HG03378 (cell line): ENCODE results near the gene SLC5A11.
"Not testable (repeated sequence)": the region's sequence is repeated elsewhere in the genome, so short reads cannot be mapped to it uniquely, and the experiment has no call there.

Source experiments
- ATAC-seq: cut with Tn5 transposase; IDR thresholded peaks from one replicate; pipeline ENCODE4 v1.9.1; 2021; ENCODE audit warnings: mild to moderate bottlenecking, moderate library complexity; ENCODE audit not compliant: unreplicated experiment

Gene SLC5A11

DNA sequence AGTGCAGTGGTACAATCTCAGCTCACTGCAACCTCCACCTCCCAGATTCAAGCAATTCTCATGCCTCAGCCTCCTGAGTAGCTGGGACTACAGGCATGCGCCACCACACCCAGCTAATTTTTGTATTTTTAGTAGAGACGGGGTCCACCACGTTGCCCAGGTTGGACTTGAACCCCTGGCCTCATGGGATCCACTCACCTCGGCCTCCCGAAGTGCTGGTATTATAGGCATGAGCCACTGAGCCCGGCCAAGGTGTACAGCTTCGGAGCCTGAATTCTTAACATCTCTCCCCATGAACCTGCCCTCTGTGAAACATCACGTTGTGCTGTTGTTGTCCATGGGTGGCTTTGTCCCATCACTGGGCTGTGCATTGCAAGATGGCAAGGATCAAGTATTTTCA is 11.1 kb downstream of the SLC5A11 start:
- ATAC-seq = not testable (repeated sequence)

DNA sequence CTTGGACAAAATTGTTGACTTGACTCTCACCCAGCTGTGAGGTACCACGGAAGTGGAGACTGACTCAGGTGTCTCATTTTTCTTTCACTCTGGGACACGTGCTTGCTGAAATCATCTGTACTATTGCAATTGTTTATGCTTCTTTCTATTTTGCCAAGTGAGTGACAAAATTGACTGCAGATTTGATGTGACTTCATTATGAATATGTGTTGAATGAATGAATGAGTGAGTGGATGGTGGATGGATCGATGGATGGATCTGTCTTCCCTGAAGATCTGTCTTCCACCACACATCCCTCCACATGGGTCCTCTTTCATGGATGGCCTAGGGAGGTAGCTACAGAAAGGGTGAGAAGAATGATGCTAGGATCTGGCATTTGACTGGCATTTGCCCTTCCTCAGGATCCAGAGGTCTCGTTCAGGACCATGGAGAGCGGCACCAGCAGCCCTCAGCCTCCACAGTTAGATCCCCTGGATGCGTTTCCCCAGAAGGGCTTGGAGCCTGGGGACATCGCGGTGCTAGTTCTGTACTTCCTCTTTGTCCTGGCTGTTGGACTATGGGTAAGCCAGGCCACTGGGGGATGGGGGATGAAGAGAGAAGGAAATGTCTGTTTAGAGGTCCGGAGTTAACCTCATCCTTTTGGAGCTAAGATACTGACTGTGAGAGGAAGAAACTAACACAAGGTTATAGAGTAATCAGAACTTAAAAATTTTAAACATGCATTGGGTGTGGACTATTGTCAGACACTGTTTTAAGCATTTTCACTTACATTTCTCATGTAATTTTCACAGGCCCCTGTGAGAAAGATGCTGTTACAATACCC is 12.7 kb downstream of the SLC5A11 start:
- ATAC-seq = no peak

DNA sequence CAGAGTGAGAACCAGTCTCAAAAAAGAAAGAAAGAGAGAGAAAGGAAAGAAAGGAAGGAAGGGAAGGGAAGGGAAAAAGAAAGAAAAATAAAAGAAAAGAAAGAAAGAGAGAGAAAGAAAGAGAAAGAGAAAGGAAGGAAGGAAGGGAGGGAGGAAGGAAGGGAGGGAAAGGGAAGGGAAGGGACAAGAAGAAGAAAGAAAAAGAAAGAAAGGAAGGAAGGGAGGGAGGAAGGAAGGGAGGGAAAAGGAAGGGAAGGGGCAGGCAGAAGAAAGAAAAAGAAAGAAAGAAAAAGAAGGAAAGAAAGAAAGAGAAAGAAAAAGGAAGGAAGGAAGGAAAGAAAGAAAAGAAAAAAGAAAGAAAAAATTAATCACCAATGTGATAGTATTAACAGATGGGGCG is 15.7 kb downstream of the SLC5A11 start:
- ATAC-seq = no peak

DNA sequence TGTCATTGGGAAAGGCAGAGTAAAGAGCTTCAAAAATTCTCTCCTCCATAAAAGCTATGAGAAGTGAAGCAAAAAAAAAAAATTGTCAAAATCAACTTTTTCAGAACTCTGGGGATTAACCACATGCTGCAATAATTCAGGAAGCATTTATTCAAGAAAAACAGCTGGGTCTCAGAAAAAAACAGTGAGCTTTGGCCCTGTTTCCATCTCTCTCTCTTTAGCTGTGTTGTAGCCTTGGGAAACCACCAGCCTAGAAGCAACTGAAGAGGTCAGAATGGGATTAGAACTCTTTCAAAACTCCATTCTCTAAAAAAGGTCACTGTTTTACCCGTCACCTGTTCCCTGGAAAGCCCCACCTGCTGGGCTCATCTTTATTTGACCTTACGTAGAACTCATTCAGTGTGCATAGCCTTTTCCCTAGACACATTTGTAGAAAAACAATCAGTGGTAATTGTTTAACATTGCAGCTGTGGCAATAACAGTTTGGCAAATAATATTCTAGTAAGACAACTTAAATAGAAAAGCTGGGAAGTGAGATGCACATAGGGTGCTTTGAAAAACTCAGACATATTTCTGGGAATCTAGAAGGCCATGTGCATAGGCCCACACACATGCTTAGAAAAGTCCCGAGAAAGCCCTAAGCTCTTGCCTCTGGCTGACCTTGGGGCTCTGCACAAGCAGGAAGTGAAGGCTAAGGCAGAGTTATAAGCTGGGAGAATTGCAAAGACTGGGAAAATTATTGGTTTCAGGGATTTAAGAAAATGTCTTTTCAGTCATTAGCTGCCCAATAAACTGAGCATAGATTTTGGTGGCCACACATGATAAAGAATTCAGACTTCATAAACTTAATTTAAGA is 18.0 kb downstream of the SLC5A11 start:
- ATAC-seq = no peak

DNA sequence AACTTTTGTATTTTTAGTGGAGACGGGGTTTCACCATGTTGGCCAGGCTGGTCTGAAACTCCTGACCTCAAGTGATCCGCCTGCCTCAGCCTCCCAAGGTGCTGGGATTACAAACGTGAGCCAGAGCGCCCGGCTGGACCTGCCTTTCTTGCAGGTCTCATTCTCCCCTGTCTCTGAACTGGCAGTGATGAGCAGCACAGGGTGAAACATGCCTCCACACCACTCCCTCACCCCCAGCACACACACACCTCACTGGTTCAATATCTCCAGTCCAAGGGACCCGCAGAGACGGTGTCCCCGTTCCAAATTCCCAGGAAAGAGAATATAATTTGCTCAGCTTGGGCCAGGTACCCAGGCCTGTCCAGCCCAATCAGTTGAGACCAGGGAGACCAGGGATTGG is 23.3 kb downstream of the SLC5A11 start:
- ATAC-seq = no peak

DNA sequence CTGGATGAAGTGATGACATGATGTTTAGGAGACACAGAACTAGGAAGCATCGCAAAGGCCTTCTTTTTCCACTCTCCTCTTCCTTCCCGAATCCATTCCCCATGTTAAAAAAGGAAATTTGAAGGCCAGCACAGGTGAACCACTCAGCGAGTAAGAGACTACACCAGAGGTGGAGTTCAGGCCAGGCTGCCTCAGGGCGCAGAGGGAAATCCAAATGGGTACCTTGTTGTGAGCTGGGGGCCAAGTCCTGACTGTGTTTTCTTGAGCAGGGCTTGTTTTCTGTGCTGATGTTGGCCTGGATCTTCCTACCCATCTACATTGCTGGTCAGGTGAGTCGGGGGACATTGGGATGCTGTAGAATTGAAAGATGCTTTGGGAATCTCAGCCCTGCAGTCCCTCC is 26.1 kb downstream of the SLC5A11 start:
- ATAC-seq = no peak

DNA sequence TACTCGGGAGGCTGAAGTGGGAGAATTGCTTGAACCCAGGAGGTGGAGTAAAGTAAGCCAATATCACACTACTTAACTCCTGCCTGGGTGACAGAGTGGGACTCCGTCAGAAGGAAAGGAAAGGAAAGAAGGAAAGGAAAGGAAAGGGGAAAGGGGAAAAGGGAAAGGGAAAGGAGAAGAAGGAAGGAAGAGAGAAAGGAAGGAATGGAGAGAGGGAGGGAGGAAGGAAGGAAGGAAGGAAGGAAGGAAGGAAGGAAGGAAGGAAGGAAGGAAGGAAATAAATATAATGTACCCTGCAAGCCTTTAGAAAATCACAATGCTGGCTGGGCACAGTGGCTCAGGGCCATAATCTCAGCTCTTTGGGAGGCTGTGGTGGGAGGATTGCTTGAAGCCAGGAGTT is 27.3 kb downstream of the SLC5A11 start:
- no peak for ATAC-seq

DNA sequence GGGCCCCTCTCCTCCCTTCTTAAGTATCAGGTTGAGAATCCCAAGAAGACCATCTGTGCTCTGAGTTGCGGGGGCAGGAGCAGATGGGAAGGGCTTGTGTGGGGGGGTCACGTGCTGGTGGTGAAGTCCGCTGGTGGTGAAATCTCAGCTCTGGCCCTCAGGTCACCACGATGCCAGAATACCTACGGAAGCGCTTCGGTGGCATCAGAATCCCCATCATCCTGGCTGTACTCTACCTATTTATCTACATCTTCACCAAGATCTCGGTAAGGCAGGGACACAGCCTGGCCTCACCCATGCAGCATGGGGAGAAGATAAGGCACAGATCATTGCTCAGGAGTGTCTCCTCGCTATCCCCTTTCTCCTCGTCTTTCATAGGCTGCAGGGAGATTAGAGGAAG is 29.7 kb downstream of the SLC5A11 start:
- no peak for ATAC-seq

DNA sequence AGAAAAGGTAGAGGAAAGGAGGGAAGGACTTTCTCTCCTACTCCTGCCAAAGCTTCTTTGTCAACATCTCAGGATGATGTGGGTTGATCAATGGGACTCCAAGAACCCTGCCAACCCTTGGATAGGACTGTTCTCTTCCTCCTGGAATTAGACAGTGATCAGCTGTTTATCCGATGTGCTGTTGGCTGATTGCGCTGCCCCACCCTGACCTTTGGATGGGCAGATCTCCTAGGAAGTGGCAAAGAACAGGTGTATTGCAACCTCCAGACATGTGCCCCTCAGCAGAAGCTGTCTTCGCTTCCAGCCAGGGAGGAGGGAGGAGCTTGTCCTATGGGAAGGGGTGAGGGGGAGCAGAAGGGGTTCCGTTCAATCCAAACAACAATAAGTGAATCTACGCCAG is 30.5 kb downstream of the SLC5A11 start:
- ATAC-seq = no peak

DNA sequence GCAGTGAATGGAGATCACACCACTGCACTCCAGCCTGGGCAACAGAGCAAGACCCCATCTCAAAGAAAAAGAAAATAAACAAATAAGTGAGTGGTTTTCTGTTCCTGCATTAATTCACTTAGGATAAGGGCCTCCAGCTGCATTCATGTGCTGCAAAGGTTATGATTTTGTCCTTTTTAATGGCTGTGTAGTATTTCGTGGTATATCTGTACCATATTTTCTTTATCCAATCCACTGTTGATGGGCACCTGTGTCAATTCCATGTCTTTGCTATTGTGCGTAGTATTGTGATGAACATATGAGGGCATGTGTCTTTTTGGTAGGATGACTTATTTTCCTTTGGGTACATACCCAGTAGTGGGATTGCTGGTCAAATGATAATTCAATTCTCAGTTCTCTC is 33.9 kb downstream of the SLC5A11 start:
- ATAC-seq = no peak

DNA sequence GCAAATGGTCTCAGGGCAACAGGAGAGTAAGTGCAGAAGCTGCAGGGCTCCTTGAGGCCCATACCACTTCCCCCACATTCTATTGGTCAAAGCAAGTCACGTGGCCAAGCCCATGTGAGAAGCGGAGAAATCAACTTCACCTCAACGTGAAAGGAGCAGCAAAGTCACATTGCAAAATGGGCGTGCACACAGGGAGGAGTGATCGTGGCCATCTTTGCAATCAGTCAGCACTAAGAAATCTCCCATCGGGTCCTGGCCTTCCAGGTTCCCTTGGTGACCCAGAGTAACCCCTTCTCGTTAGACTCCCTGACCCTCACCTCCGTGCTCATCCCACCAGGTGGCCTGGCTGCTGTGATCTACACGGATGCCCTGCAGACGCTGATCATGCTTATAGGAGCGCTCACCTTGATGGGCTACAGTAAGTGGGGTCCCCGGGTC is 38.0 kb downstream of the SLC5A11 start:
- no peak for ATAC-seq

DNA sequence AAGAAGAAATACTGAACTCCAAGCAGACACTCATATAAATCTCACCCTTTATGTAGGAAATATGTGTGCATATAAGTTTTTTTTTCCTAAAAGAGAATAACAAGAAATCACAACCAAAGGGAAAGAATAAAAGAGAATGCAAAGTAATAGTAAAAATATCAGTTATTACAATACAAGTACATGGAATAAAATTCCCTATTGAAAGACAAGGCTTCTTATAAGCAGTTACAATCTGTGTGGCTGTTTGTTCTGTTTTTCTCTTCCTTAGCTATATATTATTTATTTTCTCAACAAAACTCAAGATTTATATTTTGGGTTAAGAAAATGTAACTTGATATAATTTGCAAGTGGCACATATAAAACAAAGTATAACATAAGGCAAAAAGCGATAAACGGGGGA is 41.7 kb downstream of the SLC5A11 start:
- ATAC-seq = no peak

DNA sequence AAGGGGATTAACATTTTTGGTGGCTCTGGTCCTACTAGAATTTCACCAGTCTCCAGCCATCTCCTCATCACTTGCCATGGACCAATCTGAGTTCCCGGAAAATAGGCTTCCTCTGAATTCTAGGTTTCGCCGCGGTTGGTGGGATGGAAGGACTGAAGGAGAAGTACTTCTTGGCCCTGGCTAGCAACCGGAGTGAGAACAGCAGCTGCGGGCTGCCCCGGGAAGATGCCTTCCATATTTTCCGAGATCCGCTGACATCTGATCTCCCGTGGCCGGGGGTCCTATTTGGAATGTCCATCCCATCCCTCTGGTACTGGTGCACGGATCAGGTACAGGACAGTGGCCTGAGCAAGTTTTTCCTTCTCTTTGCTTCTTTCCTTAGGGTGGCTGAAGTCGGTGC is 45.0 kb downstream of the SLC5A11 start:
- no peak for ATAC-seq

DNA sequence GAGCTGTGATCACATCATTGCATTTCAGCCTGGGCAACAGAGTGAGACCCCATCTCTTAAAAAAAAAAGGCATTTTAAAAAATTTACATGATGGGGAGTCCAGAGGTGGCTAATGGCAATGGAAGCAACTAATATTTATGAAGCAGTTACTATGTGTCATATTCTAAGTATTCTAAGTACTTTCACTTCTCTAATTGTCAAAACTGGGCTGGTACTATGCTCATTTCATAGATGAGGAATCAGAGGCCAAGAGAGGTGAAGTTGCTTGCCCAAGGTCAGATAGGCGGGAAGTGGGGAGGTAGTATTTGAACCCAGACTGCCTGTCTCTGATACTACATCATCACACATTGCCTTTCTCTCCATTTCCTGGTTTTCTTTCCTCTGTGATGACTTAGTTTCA is 50.7 kb downstream of the SLC5A11 start:
- no peak for ATAC-seq

DNA sequence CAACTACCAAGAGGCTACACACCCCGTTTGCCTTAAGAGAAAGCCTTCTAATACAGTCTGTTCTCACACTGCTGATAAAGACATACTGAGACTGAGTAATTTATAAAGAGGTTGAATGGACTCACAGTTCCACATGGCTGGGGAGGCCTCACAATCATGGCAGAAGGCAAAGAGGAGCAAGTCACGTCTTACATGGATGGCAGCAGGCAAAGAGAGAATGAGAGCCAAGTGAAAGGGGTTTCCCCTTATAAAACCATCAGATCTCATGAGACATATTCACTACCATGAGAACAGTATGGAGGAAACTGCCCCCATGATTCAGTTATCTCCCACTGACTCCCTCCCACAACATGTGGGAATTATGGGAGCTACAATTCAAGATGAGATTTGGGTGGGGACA is 51.8 kb downstream of the SLC5A11 start:
- ATAC-seq = not testable (repeated sequence)

DNA sequence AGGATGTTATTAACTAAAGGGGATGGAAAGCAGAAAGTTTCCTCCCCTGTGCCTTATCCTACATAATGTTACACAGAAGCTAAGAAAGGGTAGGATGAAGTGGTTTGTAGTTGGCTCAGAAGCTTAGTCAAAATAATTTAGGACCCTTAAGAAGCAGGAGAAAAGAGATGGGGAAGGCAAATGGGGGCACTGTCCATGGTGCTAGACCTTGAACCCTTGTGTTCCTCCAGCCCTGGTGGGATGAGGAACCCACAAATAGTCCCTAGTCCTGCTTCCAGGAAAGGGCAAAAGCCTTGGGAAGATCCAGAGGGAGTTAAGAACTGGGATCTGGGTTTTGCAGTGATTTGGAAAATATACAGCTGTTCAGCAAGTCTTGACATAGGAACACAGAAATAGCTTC is 54.5 kb downstream of the SLC5A11 start:
- ATAC-seq = no peak

DNA sequence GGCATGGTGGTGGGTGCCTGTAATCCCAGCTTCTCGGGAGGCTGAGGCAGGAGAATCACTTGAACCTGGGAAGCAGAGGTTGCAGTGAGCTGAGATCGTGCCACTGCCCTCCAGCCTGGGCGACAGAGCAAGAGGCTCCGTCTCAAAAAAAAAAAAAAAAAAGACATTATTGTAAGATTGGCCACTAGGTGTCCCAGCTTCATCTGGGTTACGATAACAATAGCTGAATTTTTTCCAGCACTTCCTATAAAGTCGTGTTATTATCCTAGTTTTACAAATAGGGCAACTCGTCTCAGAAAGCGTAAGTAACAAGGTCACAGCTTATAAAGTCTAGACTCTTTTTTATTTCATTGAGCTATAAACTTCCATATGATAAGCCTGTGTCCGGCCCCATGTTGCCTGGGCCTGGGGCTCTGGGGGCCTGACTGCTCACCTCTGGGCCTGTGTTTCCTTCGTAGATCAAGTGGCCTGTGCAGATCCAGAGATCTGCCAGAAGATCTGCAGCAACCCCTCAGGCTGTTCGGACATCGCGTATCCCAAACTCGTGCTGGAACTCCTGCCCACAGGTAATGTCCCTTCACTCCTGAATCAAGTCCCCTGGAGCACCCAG is 60.5 kb downstream of the SLC5A11 start:
- ATAC-seq = no peak

DNA sequence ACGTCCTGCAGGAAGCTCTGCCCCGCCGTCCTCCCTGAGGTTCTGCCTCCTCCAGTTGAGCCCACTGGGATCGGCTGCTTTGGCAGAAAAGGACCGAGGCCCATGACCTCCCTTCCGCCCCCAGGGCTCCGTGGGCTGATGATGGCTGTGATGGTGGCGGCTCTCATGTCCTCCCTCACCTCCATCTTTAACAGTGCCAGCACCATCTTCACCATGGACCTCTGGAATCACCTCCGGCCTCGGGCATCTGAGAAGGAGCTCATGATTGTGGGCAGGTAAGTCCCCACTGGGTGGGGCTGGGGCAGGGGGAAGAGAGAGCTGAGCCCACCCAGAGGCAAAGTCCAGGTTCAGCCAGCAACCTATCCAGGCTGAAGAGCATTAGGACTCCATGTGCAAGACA is 61.1 kb downstream of the SLC5A11 start:
- no peak for ATAC-seq

DNA sequence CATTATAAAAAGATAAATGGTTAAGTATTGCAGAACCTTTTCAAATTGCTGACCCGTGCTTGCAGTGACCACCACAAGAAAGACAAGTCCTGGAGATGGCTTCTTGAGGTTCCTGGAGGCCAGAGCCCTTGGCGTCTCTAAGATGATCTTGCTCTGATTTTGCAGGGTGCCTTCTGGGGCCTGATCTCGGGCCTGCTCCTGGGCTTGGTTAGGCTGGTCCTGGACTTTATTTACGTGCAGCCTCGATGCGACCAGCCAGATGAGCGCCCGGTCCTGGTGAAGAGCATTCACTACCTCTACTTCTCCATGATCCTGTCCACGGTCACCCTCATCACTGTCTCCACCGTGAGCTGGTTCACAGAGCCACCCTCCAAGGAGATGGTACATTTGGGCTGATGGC is 63.0 kb downstream of the SLC5A11 start:
- ATAC-seq = no peak

DNA sequence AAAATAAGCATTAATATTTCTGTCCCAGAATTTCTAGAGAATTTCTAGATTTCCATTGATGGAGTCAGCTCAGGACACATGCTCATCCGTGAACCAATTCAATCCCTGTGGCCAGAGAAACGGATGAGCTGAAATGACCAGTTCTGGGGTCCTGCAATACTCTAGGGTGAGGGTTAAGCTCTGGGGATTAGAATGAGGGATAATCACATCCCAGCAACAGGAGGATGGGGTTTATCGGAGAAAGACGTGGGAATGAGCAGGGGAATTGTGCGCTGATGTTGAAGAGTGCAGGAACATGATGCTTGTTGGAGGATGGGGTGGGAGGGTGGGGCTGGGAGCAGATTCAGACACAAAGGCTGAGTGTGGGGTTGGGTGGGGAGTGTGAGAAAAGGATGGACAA is 64.1 kb downstream of the SLC5A11 start:
- no peak for ATAC-seq

DNA sequence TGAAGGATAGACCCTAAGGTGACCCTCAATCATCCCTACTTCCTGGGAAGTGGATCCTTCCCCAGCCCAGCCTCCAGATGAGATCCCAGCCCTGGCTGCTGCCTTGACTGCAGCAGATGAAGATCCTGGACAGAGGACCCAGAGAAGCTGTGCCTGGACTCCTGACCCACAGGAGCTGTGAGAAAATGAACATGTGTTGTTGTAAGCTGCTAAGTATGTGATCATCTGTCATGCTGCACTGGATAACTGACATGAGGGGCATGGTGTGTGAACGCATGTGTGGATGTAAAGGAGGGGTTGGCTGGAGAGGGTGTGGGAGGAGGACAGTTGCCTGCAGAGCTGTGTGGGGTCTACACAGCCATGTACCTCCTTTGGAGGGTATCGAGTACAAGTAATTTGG is 69.3 kb downstream of the SLC5A11 start:
- ATAC-seq = no peak

DNA sequence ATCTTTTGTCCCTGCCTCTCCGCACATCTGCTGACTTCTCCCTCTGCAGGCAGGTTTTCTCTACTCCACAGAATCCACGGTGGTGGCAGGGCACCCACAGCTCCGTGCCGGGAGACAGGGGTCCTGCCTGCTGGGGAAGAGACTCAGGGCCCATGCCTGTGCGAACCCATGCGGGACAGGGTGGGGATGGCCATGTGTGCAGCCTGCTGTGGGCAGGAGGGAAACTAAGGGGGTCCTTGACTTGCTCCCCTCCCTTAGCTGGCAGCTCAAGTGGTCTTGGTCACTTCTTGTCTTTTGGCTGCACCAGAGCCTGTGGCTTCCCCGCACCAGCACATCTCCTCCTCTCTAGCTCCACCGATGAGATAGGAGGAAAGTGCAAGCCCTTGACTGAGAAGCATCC is 69.8 kb downstream of the SLC5A11 start:
- ATAC-seq = no peak
